Measurements from ENCODE around the gene CEBPZOS.
A peak's percentile ranks its signal among the peaks of the same experiment; 100 is the strongest.
"Not testable (repeated sequence)": the region's sequence is repeated elsewhere in the genome, so short reads cannot be mapped to it uniquely, and the experiment has no call there.

Gene CEBPZOS

DNA sequence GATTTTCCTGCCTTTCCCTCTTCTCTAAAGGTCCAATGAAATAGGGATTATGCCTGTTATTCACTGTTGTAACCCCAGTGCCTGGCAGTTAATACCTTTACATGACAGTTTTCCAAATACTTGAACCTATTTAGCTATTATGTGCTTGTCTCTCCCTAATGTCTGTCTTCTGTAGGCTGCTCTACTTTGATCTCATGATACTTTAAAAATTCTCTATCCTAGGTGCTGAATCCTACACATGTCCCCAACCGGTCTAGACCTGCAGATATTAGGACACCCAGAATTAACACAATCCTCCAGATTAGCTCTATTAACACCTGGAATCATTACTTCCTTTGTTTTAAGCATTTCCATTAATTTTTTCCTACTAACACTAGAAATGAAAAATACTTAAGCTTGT, 27.8 kb downstream of the CEBPZOS start:
- TF ChIP-seq, protein P1, sequence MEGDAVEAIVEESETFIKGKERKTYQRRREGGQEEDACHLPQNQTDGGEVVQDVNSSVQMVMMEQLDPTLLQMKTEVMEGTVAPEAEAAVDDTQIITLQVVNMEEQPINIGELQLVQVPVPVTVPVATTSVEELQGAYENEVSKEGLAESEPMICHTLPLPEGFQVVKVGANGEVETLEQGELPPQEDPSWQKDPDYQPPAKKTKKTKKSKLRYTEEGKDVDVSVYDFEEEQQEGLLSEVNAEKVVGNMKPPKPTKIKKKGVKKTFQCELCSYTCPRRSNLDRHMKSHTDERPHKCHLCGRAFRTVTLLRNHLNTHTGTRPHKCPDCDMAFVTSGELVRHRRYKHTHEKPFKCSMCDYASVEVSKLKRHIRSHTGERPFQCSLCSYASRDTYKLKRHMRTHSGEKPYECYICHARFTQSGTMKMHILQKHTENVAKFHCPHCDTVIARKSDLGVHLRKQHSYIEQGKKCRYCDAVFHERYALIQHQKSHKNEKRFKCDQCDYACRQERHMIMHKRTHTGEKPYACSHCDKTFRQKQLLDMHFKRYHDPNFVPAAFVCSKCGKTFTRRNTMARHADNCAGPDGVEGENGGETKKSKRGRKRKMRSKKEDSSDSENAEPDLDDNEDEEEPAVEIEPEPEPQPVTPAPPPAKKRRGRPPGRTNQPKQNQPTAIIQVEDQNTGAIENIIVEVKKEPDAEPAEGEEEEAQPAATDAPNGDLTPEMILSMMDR (IDR thresholded peaks at IDR 0.05; ENCODE audit: low read depth, low read length), result no peak
- DNase-seq (ENCODE audit: extremely low read depth, low read depth), result no peak

DNA sequence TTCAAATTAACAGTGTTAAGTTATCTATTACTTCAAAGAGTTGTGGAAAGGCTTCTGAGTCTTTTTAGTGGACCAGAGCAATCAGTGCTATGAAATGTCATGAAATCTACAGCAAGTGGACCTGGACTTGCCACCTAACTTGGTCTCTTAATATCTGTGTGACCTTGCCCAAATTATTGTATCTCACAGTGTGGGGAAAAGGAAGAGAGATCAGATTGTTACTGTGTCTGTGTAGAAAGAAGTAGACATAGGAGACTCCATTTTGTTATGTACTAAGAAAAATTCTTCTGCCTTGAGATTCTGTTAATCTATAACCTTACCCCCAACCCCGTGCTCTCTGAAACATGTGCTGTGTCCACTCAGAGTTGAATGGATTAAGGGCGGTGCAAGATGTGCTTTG, 28.8 kb downstream of the CEBPZOS start:
- not testable (repeated sequence) for DNase-seq (ENCODE audit: extremely low read depth, low read depth)

DNA sequence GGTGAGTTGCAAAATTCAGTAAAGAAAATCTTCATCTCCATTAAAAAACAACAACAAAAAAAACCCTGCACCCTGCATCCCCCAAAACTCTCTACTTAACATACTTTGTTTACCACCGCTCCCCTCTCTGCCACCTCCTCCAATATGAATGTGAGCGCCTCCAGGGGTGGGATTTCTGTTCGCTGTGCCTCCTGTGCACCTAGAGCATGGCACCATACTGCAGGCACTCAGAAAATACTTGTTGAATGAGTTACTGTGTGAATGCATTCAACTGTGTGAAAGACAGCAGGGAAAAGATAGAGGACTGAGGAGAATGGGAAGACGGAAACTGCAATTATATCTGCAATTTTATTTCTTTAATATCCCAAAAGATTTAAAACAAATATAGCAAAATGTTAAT, 30.6 kb downstream of the CEBPZOS start:
- no peak for DNase-seq (ENCODE audit: extremely low read depth, low read depth)
- TF ChIP-seq, protein P1 (IDR thresholded peaks at IDR 0.05; ENCODE audit: low read depth, low read length), result no peak

DNA sequence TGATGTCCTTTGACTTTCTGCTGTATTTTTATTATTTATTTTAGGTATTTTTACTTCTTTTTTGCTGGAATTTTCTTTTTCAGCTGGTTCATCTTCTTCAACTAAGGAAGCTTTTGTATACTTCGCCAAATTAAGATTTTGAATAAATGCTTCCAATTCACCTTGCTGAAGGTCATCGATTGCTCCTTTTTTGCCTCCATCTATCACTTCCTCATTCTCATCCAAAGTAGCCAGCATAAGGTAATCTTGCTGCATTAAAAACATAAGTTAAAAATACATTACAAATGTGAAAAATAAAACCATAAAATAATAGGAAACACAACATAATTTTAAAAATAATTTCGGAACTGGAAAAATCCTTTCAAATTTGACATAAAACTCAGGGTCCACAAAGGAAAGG, 32.5 kb downstream of the CEBPZOS start:
- TF ChIP-seq, protein P1 (IDR thresholded peaks at IDR 0.05; ENCODE audit: low read depth, low read length), result no peak
- no peak for DNase-seq (ENCODE audit: extremely low read depth, low read depth)

DNA sequence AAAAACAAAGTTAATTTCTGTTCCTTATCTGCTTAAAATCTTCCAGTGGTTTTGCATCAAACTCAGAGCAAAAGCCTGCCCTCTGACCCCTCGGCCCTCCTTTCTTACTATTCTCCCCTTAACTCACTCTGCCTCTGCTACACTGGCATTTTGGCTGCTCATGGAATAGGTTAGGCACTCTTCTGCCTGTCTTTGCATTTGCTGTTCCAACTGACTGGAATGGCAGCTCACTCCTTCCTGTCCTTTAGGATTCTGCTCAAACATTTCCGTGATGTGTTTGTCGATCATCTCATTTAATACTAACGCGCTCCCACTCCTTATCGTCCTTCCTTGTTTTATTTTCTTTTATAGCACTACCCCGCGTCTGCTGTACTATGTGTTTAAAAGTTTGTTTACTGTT, 34.3 kb downstream of the CEBPZOS start:
- TF ChIP-seq, protein P1 (IDR thresholded peaks at IDR 0.05; ENCODE audit: low read depth, low read length), result no peak
- DNase-seq (ENCODE audit: extremely low read depth, low read depth), result no peak

DNA sequence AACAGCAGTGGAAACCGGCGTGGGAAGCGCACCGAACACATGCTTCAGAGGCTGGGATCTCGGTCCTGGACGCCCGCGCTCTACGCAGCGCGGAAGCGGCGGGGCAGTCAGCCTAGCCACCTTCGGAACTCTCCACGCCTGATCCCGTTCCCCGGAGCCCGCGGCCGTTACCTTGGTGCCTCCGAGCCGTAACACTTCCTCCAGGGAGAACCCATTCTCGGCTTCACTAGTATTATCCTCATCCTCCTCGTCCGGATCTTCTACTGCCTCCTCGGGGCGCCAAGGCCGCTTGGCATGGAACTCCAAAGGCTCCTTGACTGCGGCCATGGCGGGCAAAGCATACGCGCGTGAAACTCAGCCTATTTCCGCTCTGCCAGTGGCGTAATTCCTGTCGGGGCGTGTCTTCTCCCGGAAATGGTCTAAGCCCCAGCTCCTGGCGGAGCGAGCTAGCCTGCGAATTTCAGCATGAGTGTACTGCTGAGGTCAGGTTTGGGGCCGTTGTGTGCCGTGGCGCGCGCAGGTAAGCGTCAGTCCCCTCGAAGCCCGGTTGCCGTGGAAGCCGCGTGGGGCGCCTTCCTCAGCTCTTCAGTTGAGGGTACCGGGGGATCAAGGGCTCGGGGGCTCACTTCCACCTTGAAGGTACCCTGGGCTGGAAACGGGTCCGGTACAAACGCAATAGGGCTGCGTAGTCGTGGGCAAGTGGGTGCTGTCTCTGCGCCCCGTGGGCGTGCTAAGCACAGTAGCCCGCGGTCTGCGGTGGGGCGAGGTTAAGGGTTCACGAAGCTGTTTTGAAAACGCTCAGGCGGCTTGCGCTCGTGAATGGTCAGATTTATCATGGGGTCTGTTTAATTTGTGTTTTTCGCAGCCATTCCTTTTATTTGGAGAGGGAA, 35.2 kb downstream of the CEBPZOS start, which contains the start of the genes CEBPZ and NDUFAF7:
TSS of gene CEBPZ (minus strand) at position 356 of the 890 bp plus-strand sequence. CDS start at position 327, 29 bp downstream.
TSS of gene NDUFAF7 (plus strand) at position 418 of the 890 bp plus-strand sequence. CDS start at position 466, 48 bp downstream.
- TF ChIP-seq, protein P1 (IDR thresholded peaks at IDR 0.05; ENCODE audit: low read depth, low read length), result no peak
- peak; percentile 75 for DNase-seq (ENCODE audit: extremely low read depth, low read depth)

DNA sequence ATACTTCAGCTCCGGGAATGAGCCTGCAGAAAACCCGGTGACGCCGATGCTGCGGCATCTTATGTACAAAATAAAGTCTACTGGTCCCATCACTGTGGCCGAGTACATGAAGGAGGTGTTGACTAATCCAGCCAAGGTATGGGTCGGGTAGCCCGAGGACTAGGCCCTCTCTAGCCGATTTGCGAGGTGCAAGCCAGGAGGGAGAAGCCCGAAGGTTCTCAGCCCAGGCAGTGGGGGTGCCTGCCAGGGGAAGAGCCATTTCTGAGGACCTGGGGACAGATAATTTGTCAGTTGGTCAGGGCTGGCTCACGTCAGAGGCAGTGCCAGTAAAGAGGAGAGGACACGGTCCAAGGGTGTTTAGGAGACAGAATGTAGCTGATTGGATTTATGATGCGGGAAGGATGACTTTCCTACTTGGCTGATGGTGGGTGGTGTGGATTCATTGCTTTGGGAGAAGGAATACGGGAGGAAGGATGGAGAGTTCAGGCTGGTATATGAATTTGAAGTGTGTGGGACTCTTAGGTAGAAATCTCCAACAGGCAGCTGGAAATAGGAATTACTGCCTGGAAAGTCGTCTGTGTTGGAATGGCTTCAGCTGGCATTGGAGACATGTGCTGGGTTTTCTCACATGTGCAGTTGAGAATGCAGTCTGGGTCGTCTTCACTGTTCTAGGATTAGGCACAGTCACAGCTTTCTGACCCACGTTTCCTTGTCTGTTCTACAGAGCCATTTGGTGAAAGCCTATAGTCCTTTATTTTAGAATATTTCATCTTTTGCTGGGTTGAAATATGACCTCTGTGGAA, 36.0 kb downstream of the CEBPZOS start:
- TF ChIP-seq, protein P1 (IDR thresholded peaks at IDR 0.05; ENCODE audit: low read depth, low read length), result no peak
- DNase-seq (ENCODE audit: extremely low read depth, low read depth), result no peak

Data from AG09319 (cell line).